H1 (cell line): ENCODE results near the gene CCDC116. TPM values are rescaled to one million over a fixed set of nuclear protein-coding genes. Genes with fewer than 3 reads are reported as not detected.

Experiments
- CTCF ChIA-PET: fragments of 300-600 bp; sonication (Branson Sonifier 250); formaldehyde crosslinking; loops from one replicate; lab custom pipeline; 2021; ENCODE audit not compliant: partially characterized antibody; lab: Charles Lee
- POLR2A ChIA-PET: fragments of 300-600 bp; sonication (Branson Sonifier 250); formaldehyde crosslinking; loops from one replicate; lab custom pipeline; 2021; ENCODE audit warnings: inconsistent platforms; ENCODE audit not compliant: partially characterized antibody; lab: Charles Lee
- DNase-seq, 2 experiments: peaks; one replicate each; pipeline versions ENCODE4 v3.0.0 to v3.0.0-alpha.2; 2010 to 2022; ENCODE audit warnings: low spot score in 2 of 2, low read depth in 1 of 2, mixed read lengths in 1 of 2
- FAIRE-seq: peaks from 2 replicates; lab custom pipeline; 2011; peaks lifted over from hg19 to GRCh38; lab: Jason Lieb, UNC
- H2AFZ ChIP-seq: 2 replicates; pipeline ENCODE4 v1.8.1; 2012; ENCODE audit warnings: low read length, inconsistent platforms
- H2AK5ac ChIP-seq: 2 replicates; pipeline ENCODE4 v1.6.1; 2013; ENCODE audit warnings: low read depth, low read length
- H2BK120ac ChIP-seq: replicated peaks from 2 replicates; pipeline ENCODE3; 2013; ENCODE audit warnings: low read depth, low read length, inconsistent platforms
- H2BK12ac ChIP-seq: 2 replicates; pipeline ENCODE4 v1.6.1; 2013; ENCODE audit warnings: low read depth, low read length
- H2BK15ac ChIP-seq: 2 replicates; pipeline ENCODE4 v1.6.1; 2013; ENCODE audit warnings: low read length
- H2BK20ac ChIP-seq: 2 replicates; pipeline ENCODE4 v1.6.1; 2013; ENCODE audit warnings: low read length
- H2BK5ac ChIP-seq: 2 replicates; pipeline ENCODE4 v1.6.1; 2013; ENCODE audit warnings: low read depth, low read length
- H3K14ac ChIP-seq: 2 replicates; pipeline ENCODE4 v1.6.1; 2013; ENCODE audit warnings: inconsistent platforms; ENCODE audit not compliant: insufficient read length
- H3K18ac ChIP-seq: 2 replicates; pipeline ENCODE4 v1.6.1; 2013; ENCODE audit warnings: low read length; ENCODE audit errors: extremely low read depth
- H3K23ac ChIP-seq: 2 replicates; pipeline ENCODE4 v1.6.1; 2013; ENCODE audit warnings: inconsistent platforms; ENCODE audit not compliant: insufficient read length
- H3K23me2 ChIP-seq: 2 replicates; pipeline ENCODE4 v1.6.1; 2013; ENCODE audit warnings: low read depth, low read length
- H3K27ac ChIP-seq: 2 replicates; pipeline ENCODE4 v1.6.1; 2011; ENCODE audit warnings: low read depth, low read length, inconsistent platforms
- H3K27me3 ChIP-seq, 4 experiments: replicated peaks in 1 of 4; 1 replicate in 1 of 4; 2 replicates in 3 of 4; pipeline versions ENCODE4 v1.6.1 to v1.8.1; 2011 to 2013; ENCODE audit warnings: low read length in 3 of 4, mild to moderate bottlenecking in 3 of 4, inconsistent platforms in 2 of 4, mixed read lengths in 2 of 4, moderate library complexity in 1 of 4; ENCODE audit not compliant: control insufficient read depth in 3 of 4, insufficient read depth in 3 of 4; ENCODE audit errors: extremely low read depth in 1 of 4
- H3K36me3 ChIP-seq, 4 experiments: 2 replicates each; pipeline versions ENCODE4 v1.6.1 to v1.8.1; 2011 to 2013; ENCODE audit warnings: mild to moderate bottlenecking in 4 of 4, low read length in 3 of 4, moderate library complexity in 2 of 4, control low read depth in 1 of 4, inconsistent platforms in 1 of 4; ENCODE audit not compliant: insufficient read depth in 4 of 4, control insufficient read depth in 2 of 4
- H3K4ac ChIP-seq: replicated peaks from 2 replicates; pipeline ENCODE3; 2013; ENCODE audit warnings: low read length, low read depth, mixed read lengths, inconsistent platforms; ENCODE audit not compliant: insufficient read length
- H3K4me1 ChIP-seq, 4 experiments: replicated peaks in 1 of 4; 1 replicate in 1 of 4; 2 replicates in 3 of 4; pipeline versions ENCODE4 v1.6.1 to v1.8.1; 2011 to 2013; ENCODE audit warnings: low read length in 3 of 4, inconsistent platforms in 2 of 4, mixed read lengths in 1 of 4; ENCODE audit not compliant: insufficient read depth in 4 of 4, control insufficient read depth in 3 of 4
- H3K4me2 ChIP-seq, 2 experiments: 2 replicates each; pipeline versions ENCODE4 v1.6.1 to v1.8.1; 2011 to 2013; ENCODE audit warnings: low read depth in 2 of 2, low read length in 2 of 2, control low read depth in 1 of 2, inconsistent platforms in 1 of 2, mild to moderate bottlenecking in 1 of 2; ENCODE audit not compliant: insufficient read depth in 1 of 2
- H3K4me3 ChIP-seq, 4 experiments: fragments of 200-600, 300-600 bp in 1 of 4; sonication (generic), shearing (Covaris generic), sonication (Bioruptor Twin) in 1 of 4; 2 replicates each; pipeline versions ENCODE4 v1.5.1 to v1.8.1; 2011 to 2016; ENCODE audit warnings: low read length in 4 of 4, low read depth in 3 of 4, control low read depth in 2 of 4, inconsistent platforms in 2 of 4, mild to moderate bottlenecking in 2 of 4, mixed read lengths in 1 of 4, moderate library complexity in 1 of 4; ENCODE audit not compliant: insufficient read depth in 2 of 4; ENCODE audit errors: extremely low read depth in 1 of 4
- H3K56ac ChIP-seq: replicated peaks from 2 replicates; pipeline ENCODE3; 2013; ENCODE audit warnings: low read depth, mild to moderate bottlenecking, mixed read lengths, low read length, inconsistent platforms; ENCODE audit not compliant: insufficient read length
- H3K79me1 ChIP-seq: 2 replicates; pipeline ENCODE4 v1.6.1; 2013; ENCODE audit warnings: low read depth, low read length, control low read depth
- H3K79me2 ChIP-seq, 2 experiments: 2 replicates each; pipeline versions ENCODE4 v1.6.1 to v1.8.1; 2012 to 2013; ENCODE audit warnings: low read length in 2 of 2, mild to moderate bottlenecking in 2 of 2, inconsistent platforms in 1 of 2; ENCODE audit not compliant: insufficient read depth in 2 of 2, control insufficient read depth in 1 of 2
- H3K9ac ChIP-seq, 4 experiments: replicated peaks in 1 of 4; 1 replicate in 1 of 4; 2 replicates in 3 of 4; pipeline versions ENCODE4 v1.6.1 to v1.8.1; 2011 to 2013; ENCODE audit warnings: low read depth in 3 of 4, low read length in 3 of 4, control low read depth in 2 of 4, mild to moderate bottlenecking in 2 of 4, moderate library complexity in 2 of 4, inconsistent platforms in 1 of 4; ENCODE audit errors: extremely low read depth in 1 of 4
- H3K9me3 ChIP-seq, 2 experiments: 2 replicates each; pipeline versions ENCODE4 v1.6.1 to v1.8.1; 2012 to 2013; ENCODE audit warnings: mild to moderate bottlenecking in 2 of 2, moderate library complexity in 2 of 2, control low read depth in 1 of 2, inconsistent platforms in 1 of 2, low read depth in 1 of 2, low read length in 1 of 2, mixed read lengths in 1 of 2; ENCODE audit not compliant: insufficient read depth in 2 of 2
- H4K20me1 ChIP-seq, 2 experiments: replicated peaks in 1 of 2; 2 replicates each; pipeline versions ENCODE3 to v1.8.1; 2011 to 2013; ENCODE audit warnings: inconsistent platforms in 2 of 2, low read length in 2 of 2, mild to moderate bottlenecking in 1 of 2; ENCODE audit not compliant: insufficient read depth in 2 of 2, control insufficient read depth in 1 of 2
- H4K5ac ChIP-seq: 2 replicates; pipeline ENCODE4 v1.6.1; 2013; ENCODE audit warnings: low read length, low read depth, mixed read lengths, inconsistent platforms; ENCODE audit not compliant: insufficient read length
- H4K8ac ChIP-seq: 2 replicates; pipeline ENCODE4 v1.8.0; 2013; ENCODE audit warnings: mild to moderate bottlenecking, moderate library complexity, low read length, inconsistent platforms; ENCODE audit not compliant: insufficient read depth; ENCODE audit errors: extremely low read depth
- H4K91ac ChIP-seq: replicated peaks from 2 replicates; pipeline ENCODE3; 2013; ENCODE audit warnings: low read length, mixed read lengths, inconsistent platforms; ENCODE audit not compliant: insufficient read length
- CEBPB ChIP-seq: IDR thresholded peaks from 2 replicates; pipeline ENCODE4 v1.6.1; 2012; ENCODE audit warnings: low read depth, low read length
- CHD1 ChIP-seq: IDR thresholded peaks from 2 replicates; pipeline ENCODE4 v1.6.1; 2012; ENCODE audit warnings: low read depth, low read length, improper control_type of control experiment
- CREB1 ChIP-seq: IDR thresholded peaks from 2 replicates; pipeline ENCODE4 v1.6.1; 2012; ENCODE audit warnings: inconsistent platforms
- HDAC6 ChIP-seq: IDR thresholded peaks from one replicate; pipeline ENCODE4 v1.7.1; 2012; ENCODE audit warnings: low read depth, mild to moderate bottlenecking, inconsistent platforms, low read length, moderate library complexity
- SIRT6 ChIP-seq: IDR thresholded peaks from one replicate; pipeline ENCODE4 v1.7.1; 2012; ENCODE audit warnings: low read length, inconsistent platforms
- WGBS, 2 experiments: shearing (Covaris generic) in 1 of 2; methylation state at CpG; one replicate each; pipeline versions ENCODE4 v1.1.6 to v1.1.7; 2013 to 2015; ENCODE audit warnings: low lambda C conversion rate in 2 of 2, mixed read lengths in 2 of 2, inconsistent platforms in 1 of 2, low coverage in 1 of 2, missing lambda C conversion rate in 1 of 2; ENCODE audit not compliant: insufficient replicate concordance in 2 of 2, insufficient coverage in 1 of 2, insufficient read length in 1 of 2; ENCODE audit errors: extremely low coverage in 1 of 2, missing lambda C conversion rate in 1 of 2; 5-methylcytosine and 5-hydroxymethylcytosine counted together
- polyA plus RNA-seq, 7 experiments: library from polyadenylated mRNA; depleted of rRNA in 3 of 7; stranded (reverse) in 5 of 7; unstranded in 2 of 7; fragments of >200 nt in 5 of 7; fragments of 200-250 nt in 2 of 7; gene quantifications; 1 replicate in 5 of 7; 2 replicates in 1 of 7; 4 replicates in 1 of 7; pipeline versions ENCODE4 v1.2.1 to v1.2.3, GENCODE V29; 2011 to 2013; ENCODE audit warnings: missing spikeins in 2 of 7, mixed read lengths in 2 of 7
- total RNA-seq: library from RNA; stranded (reverse); fragmentation: NEBNext Ultra II Directional; extraction: Animal tissue kit (Norgen Biotek cat#: 25700); gene quantifications from 2 replicates; pipeline ENCODE4 v1.2.1, GENCODE V29; 2021

Gene CCDC116
- total and polyA plus RNA-seq, 2 of the 8 experiments (the other 6 are each of a cell fraction or from before 2014, with no cell fraction given): 0.08 TPM; not detected in 1

GRCh38 chr22:21611210-21611977 is 21.2 kb upstream of the CCDC116 start:
- Histone ChIP-seq H3K4ac (no peak overlapping the region), H3K23ac (no peak overlapping the region), H3K79me1 (peaks cover 10% of the 10 kb centered on the region), H3K27ac (no peak overlapping the region), H3K79me2 (peaks cover 4 to 55% of the 10 kb centered on the region in 2 experiments), H3K9ac (no peak overlapping the region), H3K18ac (no peak overlapping the region), H3K56ac (no peak overlapping the region), H3K23me2 (no peaks in the 10 kb centered on the region), H3K9me3 (no peaks in the 10 kb centered on the region), H3K36me3 (peaks cover 6 to 27% (median 12%) of the 10 kb centered on the region in 4 experiments; a peak in 7 of 8 replicates), H4K91ac (no peak overlapping the region), H2BK20ac (no peak overlapping the region), H3K4me1 (no peaks in the 10 kb centered on the region), H2BK12ac (no peak overlapping the region), H4K5ac (no peak overlapping the region), H3K14ac (no peak overlapping the region), H2BK5ac (no peak overlapping the region), H4K20me1 (peaks cover 11 to 28% of the 10 kb centered on the region in 2 experiments), H4K8ac (no peak overlapping the region; the same call in 1 of the 2 replicates), H2BK120ac (no peak overlapping the region), H2BK15ac (no peak overlapping the region), H2AFZ (no peak overlapping the region), H3K4me2 (no peak overlapping the region), H3K27me3 (no peaks in the 10 kb centered on the region), H2AK5ac (no peak overlapping the region), H3K4me3 (no peak overlapping the region)
- WGBS, 2 experiments: 86% methylated on average over 4 of the region's 4 CpGs; no CpG with 5 or more reads in 1 of the 2 experiments
- no peak for TF ChIP-seq SIRT6
- no peak for TF ChIP-seq CHD1
- TF ChIP-seq HDAC6: no peak
- TF ChIP-seq CREB1: no peak
- no peak for TF ChIP-seq CEBPB
- no peak for DNase-seq
- no peak for FAIRE-seq
- CTCF ChIA-PET: interaction anchor here (0.6 to 2.3 kb wide), 5 partner anchors 12 to 286 kb away, joined by 3 to 12 read pairs (median 4); no protein-coding TSS in a partner anchor
- POLR2A ChIA-PET: interaction anchor here (1.3 kb wide), 1 partner anchor 18 kb away, joined by 3 read pairs; no protein-coding TSS in a partner anchor
